IPS-NIHi7 (cell line): Measurements from ENCODE around the gene PEAK3.

Source experiments
- DNase-seq: peaks from one replicate; pipeline ENCODE4 v3.0.0; 2012; ENCODE audit warnings: mixed read lengths; ENCODE audit errors: extremely low spot score

PEAK3 gene

DNA sequence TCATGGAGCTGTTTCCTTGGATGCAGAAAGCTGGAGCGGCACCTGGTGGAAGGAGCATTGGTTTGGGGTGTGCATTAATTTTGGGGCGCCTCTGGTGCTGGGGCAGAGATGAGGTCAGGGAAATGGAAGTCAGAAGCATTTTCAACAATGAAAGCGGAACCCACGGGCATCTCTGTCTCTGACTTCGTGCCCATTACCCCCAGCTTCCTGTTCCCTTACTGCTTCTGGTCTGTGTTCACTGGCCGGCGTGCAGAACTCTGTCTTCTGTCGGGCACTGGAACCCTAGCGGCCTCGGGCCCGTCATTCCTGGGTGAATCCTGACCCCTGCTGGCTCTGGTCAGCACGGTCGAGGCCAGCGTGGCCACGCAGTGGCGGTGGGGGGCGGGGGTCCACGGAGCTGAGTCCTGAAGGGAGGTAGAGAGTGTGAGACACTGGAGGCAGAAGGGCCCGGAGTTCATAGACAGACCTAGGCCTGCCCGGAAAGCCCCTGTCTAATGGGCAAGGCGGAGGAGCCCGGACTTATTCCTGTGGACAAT, 33.9 kb upstream of the PEAK3 start:
- DNase-seq: peak; percentile 79

DNA sequence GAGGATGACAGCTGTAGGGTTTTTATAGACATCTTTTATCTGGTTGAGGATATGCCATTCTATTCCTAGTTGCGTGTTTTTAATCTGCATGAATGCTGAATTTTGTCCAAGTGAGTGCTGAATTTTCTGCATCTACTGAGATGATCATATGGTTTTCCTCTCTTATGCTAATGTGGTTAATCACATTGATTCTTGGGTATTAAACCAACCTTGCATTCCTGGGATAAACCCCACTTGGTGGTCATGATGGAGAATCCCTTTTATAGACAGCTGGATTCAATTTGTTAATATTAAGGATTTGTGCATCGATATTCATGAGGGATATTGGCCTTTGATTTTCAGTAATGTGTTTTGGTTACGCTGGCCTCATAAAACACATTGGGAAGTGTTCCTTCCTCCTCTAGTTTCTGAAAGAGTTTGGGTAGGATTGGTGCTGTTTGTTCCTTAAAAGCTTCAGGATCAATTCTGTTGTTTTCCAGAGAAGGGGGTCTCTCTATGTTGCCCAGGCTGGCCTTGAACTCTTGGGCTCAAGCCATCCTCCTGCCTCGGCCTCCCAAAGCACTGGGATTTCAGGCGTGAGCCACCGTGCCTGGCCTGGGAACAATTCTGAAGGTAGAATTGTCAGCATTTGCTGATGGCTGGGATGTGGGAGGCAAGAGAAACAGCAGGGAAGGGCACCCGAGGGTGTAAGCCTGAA, 33.3 kb upstream of the PEAK3 start:
- no peak for DNase-seq

DNA sequence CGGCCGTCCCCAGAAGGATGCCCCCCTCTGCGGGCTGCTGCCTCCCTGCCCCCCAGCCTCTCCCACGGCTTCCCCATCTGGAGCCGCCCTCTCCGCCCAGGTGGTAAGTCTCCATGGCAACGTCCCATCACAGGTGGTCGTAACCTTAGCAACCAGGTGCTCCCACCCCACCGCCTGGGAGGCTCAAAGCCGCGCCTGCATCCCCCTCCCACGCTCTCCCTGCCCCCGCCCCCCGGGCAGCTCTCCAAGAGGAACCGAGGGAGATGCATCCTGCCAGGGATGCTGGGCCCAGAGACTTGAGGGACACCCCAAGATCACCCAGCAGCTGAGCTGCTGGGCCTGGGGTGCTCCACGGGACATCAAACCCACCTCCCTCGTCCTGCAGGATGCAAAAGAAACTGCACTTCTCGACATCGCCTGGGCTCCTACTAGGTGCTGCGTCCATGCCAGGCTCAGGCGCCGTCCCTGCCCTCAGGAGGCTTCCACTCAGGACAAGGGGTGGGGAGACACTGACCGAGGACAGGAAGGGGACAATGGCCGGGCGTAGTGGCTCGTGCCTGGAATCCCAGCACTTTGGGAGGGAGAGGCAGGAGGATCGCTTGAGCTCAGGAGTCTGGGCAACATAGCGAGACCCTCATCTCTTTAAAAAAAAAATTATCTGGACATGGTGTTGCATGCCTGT, 31.0 kb upstream of the PEAK3 start:
- peak; percentile 59 for DNase-seq

DNA sequence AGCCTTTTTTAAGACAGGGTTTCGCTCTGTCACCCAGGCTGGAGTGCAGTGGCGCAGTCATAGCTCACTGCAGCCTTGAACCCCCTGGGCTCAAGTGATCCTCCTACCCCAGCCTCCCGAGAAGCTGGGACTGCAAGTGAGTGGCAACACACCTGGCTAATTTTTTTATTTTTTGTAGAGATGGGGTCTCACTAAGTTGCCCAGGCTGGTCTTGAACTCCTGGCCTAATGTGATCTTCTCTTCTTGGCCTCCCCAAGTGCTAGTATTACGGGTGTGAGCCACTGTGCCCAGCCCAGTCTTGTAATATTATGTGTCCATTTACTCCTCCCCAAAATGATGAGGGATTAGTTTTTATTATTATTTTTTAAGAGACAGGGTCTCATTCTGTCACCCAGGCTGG, 29.1 kb upstream of the PEAK3 start:
- DNase-seq: no peak

DNA sequence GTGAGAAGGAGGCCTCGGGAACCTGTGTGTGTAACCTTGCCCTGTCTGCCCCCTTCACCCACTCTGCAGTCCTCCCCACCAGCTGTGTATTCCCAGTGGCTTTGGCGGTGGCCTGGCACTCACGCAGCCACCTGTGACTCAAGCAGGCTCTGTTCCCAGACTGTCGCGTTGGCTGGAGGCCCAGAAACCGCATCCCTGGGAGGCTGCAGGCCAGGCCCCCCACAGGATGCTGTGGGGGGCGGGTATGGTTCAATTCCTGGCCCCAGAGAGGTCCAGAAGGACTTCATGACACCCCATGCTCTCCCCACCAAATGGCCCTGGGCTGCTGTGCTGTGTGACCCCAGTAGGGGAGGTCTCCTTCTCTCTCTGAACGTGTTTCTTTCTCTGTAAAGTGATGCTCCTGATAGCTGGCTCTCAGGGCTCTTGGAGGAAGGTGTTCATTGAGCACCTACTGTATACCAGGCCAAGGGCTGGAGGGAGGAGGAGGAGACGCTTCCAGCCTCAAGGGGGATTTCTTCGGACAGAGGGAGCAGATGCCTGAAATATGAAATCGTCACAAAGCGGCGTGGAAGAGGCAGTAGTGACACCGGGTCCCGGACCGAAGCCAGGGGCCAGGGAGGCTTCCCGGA, 27.9 kb upstream of the PEAK3 start:
- no peak for DNase-seq

DNA sequence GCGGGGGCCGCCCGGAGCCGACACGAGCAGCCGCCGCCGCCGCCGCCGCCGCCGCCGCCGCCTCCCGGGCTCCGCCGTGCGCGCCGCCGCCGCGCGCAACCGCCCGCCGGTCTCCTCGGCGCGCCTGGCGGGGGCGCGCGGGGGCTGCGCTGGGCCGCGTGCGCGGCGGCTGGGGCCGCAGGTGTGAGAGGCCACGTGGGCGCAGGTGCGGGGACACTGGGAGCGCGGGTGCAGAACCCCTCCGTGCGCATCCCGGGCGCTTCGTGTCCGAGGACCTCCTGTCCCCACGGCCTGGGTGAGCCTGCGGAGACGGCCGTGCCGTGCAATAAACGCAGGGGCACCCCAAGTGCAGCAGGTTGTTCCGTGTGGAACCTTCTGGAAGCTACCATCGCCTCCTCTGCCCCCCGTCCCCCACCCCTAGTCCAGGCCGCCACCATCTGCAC, 26.2 kb upstream of the PEAK3 start, which contains the start of gene LINGO3:
Gene LINGO3 (minus strand): TSS at position 41 of the 443 bp plus-strand sequence. CDS start 16,378 bp downstream, outside the sequence.
- peak; percentile 40 for DNase-seq

DNA sequence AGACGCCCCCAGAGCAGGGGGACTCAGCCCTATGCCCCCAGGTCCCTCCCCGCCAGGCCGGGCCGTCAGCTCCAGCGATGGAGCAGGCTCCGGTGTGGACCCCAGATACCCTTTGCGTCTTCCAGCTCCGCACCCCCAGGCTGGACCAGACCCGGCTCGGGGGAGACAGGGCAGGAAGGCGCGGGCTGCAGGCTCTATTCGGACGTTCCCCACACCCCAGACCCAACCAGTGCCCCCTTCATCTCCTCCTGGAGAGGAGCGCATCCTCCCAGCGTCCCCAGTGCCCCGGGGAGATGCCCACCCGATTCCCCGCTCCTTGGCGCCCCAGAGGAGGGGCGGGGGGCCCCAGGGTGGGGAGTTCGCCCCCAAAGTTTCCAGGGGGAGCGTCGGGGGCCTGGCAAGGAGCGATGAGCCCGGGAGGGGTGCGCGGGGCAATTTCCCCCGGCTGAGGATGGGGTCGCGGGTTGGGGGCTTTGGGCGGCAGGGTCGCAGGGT, 25.6 kb upstream of the PEAK3 start:
- DNase-seq: no peak

DNA sequence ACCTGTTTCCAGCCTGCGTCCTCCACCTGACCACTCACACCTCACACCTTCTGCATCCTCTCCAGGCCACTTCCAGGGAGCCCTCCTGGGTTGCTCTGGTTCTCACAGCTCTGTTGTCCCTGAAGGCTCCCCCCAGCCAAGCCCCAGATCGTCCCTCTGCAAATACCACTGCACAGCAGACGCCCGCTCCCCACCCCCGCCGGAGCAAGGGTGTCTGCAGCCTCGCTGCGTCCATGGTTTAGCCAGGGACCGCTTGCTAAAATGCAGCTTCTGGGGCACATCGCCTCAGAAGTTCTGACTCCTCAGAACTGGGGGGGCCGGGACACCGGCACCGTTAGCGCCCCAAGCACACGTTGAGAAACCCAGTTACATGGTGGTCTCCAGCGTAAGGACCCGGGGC, 25.0 kb upstream of the PEAK3 start:
- DNase-seq: no peak

DNA sequence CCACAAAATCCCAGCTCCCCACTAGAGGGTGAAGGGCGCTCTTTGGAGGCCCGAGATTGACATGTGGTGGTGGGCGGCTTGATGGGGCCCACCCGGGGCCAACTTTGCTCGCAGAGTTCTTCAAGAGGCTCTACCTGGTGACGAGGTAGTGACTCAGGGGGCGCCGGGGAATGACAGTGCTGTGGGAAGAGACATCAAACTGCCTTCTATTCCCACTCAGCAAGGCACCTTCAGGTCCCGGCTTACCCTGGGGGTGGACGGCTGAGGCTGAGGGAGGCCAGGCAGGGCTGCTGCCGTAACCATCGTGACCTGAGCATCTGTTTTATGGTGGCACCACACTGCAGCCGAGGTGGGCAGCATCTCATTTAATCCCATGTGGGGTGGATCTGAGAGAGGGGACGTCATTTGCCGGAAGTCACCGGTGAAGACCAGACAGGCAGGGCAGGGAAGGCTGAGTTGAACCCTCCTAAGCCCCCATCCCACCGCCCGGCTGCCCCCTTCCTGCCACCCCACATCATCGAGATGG, 24.4 kb upstream of the PEAK3 start:
- no peak for DNase-seq

DNA sequence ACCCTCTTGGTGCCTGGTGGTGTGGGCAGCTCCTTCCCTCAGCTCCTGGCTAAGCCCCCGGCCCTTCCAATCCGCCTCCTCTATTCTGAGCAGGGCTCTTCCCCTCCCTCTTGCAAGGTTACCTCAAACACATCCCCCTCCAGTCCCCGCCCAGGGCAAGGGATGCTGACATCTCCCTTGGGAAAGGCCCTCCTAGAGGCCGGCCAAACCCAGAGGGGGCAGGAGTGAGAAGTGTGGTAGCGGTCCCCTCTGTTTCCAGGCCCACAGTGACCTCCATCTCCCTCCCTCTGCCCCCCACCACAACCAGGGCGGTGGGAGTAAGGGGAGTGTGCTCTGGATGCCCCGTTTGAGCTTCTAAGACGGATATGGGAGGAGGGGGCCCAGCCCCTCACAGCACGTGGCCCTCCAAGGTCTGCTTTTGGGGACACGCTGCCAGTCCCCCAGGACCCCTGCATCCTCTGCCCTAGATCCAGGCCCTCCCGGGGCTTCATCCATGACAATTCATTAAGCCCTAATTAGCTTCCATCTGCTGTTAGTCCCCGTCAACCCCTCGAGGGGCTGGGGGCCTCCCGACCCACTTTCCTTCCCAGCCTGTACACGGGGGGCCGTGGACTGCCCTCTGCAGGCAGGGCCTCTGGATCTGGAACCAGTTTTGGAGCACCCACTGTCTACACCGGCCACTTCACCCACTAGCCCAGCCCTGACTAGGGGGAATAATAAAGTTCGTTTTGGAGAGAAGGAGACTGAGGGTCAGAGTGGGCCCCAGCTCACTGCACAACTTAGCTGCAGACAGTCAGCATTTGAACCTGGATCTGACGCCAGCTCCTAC, 23.7 kb upstream of the PEAK3 start:
- DNase-seq: no peak

DNA sequence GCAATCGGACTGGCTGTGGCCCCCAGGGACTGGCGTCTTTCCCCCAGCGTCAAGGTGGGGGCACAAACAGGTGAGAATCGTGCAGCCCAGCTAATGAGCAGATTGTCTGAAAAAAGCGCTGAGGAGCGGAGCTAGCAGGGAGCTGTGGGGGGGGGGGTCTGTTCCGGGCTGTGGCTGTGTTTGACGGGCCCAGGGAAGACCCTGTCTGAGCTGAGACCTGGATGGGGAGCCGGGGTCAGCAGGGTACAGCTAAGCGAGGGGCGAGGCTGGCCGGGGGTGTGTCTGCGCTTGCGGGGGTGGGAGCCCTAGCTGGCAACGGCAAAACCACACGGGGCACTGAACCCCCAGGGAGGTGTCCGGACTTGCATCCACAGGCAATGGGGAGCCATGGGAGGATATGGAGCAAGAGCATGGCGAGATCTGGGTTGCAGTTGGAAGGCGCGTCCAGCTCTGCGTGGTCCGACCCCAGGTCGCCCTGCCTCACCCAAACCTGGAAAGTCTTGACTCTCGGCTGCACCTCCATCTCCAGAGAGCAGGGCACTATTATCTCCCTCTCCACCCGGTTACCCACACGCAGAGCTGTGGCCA, 21.3 kb upstream of the PEAK3 start:
- no peak for DNase-seq

DNA sequence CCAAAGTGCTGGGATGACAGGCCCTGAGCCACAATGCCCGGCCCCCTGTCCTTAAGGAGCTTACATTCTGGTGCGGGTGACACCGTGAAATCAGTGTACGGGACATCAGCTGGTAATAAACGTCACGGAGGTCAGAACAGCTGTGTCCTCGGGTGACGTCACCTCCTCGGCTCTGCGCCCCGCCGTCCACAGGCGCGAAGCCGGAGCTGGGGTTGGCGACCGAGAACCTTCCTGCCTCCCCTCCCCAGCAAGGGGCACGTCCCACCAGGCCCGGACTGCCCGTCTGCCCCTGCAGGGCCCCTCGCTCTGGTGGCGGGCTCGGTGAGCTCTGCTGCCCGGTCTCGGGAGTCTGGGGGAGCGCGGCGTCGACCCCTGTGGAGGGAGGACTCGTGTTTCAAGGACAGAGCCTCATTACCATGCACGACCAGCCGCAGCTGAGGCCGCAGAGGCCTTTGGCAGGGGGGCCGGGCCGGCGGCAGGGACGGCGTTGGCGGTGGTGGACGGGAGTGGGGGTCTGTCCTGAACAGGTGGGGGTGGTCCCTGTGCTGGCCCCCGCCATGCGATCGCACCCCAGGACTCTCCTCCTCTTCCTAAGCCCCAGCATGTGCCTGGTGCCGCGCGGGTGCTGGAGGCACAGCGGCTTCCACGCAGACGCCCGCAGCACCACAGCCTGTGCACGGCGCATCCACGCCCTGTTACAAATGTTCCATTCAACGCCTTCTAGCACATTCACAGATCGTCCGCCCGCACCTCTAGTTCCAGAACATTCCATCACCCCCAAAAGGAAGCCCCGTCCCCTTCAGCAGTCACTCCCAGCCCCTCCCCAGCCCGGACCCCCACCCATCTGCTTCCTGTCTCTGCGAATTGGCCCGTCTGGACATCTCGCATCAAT, 20.6 kb upstream of the PEAK3 start:
- DNase-seq: peak; percentile 54

DNA sequence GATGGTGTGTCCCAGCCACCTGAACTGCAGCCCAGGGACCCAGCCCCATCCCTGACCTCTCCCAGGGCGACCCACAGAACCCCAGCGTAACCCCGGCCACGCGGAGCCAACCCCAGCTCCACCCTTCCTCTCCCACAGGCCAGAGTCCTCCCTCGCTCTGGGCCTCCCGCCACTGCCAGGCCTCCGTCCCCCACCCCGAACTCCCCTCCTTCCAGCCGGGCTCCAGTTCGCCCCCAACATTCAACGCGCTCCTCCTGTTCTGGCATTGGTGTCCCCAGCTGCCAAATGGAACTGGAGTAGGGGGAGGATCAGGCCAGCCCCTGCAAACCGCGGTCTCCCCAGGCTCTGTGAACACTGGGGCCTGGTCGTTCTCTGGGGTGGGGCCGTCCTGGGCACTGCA, 18.6 kb upstream of the PEAK3 start:
- no peak for DNase-seq

DNA sequence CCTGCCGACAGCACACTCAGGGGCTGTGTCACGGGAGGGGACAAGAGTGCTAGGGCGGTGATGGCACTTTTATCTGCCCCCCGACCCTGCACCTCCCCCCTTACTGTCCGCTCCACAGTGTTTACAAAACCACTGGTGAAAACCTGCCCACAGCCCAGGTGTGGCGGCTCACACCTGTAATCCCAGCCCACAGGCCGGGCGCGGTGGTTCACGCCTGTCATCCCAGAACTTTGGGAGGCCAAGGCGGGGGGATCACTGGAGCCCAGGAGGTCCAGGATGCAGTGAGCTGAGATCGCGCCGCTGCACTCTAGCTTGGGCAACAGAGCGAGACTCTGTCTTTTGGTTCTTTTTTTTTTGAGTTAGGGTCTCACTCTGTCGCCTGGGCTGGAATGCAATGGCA, 14.2 kb upstream of the PEAK3 start:
- DNase-seq: no peak

DNA sequence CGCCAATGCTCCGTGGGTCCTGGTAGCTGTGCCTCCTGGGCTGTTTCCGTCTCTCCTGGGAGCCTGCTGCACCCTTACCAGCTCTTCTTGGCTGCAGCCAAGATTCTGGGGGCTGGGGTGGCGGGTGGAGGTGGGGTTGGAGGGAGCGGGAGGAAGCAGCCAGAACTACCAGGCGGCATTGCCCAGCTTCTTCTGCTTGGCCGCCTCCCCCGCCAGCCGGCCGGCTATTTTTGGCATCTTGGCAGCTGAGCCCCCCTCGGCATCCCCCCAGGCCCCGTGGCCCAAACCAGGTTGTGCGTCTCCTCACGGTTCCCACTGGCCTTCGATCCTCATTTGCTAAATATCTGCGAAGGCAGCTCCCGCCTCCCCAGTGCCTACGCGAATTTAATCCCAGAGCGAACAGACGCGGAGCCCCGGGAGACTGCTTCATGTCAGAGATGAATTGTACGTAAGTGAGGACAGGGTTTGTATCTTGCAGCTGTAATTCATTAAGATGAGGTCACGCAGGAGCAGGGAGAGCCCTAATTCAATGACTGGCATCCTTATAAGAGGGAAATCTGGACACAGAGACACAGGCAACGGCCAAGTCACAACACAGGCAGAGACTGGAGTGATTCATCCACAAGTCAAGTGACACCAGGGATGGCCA, 12.8 kb upstream of the PEAK3 start:
- DNase-seq: no peak

DNA sequence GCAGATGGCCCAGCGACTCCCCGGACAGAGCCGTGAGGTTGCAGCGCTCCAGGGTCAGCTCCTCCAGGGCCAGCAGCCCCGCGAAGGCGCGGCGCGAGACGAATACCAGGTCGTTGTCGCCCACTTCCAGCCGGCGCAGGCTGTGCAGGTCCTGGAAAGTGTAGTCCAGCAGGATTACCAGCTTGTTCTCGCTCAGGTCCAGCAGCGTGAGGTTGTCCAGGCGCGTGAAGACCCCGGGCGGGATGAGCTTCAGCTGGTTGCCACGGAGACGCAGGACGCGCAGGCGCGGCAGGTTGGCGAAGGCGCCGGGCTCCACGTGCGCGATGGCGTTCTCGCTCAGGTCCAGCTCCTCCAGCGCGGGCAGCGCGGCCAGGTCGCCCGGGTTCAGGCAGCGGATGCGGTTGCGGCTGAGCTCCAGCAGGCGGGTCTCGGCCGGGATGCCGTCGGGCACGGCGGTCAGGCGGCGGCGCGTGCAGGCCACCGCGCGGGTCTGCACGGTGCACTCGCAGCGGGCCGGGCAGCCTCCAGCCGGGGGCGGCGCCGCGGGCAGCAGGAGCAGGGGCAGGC, 9.3 kb upstream of the PEAK3 start:
- DNase-seq: peak; percentile 69

DNA sequence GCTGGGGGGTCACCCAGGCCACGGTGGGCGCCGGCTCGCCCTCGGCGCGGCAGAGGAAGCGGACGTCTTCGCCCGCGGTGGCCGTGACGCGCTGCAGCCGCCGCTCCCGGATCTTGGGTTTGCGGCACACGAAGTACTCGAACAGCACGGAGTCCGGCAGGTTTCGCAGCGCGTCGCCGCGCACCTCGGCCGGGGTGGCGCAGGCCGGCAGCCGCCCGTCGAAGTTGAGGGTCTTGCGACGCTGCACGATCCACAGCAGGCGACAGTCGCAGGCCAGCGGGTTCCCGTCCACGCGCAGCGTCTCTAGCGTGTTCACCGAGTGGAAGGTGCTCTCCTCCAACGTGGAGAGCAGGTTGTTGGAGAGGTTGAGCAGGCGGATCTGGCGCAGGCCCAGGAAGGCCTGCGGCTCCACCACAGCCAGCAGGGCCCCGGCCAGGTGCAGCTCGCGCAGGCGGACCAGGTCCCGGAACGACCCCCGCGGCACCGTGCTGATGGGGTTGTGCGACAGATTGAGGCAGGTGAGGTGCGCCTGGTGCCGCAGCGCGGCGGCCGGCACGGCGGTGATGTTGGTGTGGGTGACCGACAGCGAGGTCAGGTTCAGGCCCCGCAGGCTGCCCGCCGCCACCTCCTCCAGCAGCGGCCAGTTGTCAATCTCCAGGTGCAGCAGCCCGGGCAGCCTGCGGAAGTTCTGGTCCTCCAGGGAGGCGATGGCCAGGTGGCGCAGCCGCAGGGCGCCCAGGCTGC, 8.6 kb upstream of the PEAK3 start:
- DNase-seq: no peak

DNA sequence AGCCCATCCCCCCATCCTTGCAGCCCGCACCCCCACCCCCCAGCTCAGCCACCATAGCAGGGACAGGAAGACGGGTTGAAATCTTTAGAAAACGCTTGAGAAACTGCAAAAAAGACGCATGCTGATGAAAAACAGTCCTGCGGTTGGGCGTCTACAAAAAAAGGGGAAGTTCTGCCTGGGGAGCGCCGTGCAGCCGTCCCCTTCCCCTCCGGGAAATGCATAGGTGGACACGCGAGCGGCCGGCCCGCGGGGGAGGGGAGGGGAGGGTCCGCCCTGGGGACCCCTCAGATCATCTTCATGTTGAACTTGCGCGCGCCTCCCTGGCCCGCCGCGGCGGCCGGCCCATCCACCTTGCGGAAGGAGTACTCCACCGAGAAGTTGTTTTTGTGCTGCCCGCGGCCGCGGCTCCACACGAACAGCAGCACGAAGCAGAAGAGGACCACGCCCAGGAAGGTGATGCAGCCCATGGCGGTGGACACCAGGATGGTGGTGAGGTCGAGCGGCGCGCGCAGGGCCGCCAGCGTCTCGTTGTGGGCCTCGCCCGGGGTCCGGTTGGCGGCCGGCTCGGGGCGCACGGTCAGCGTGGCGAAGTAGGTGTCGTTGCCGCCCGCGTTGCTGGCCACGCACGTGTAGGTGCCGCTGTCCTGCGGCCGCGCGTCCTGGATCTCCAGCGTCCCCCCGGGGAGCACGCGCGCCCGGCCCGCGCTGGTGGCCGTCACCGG, 7.9 kb upstream of the PEAK3 start:
- DNase-seq: no peak
